GM12878 (cell line): ENCODE data around the gene KCNS1. TPM values are rescaled to one million over a fixed set of nuclear protein-coding genes. Genes with fewer than 3 reads are reported as not detected.

ENCODE experiments used
- ATAC-seq: fragments of 200-7000 bp; cut with Tn5 transposase; 3 replicates; pipeline ENCODE4 v1.9.1; 2020; ENCODE audit warnings: mild to moderate bottlenecking, moderate library complexity
- BruUV-seq: library from RNA; stranded (reverse); fragments of 400-500 nt; replicated peaks from 2 replicates; lab custom pipeline; 2021; lab: Mats Ljungman, UMichigan
- CTCF ChIA-PET: fragments of 300-600 bp; sonication (Branson Sonifier 250); formaldehyde crosslinking; extraction: SDS; loops from one replicate; lab custom pipeline; 2021; ENCODE audit warnings: inconsistent platforms; lab: Yijun Ruan, JAX
- POLR2A ChIA-PET: fragments of 350-600 bp; formaldehyde crosslinking; extraction: SDS; loops from one replicate; lab custom pipeline; 2021; ENCODE audit warnings: inconsistent platforms; lab: Charles Lee
- RAD21 ChIA-PET: fragments of 300-600 bp; sonication (Branson Sonifier 250); formaldehyde crosslinking; loops from one replicate; lab custom pipeline; 2023; ENCODE audit warnings: antibody characterized with exemption; ENCODE audit not compliant: unreplicated experiment; lab: Charles Lee
- SMC1A ChIA-PET: fragments of 300-600 bp; sonication (Branson Sonifier 250); formaldehyde crosslinking; loops from one replicate; lab custom pipeline; 2023; ENCODE audit not compliant: unreplicated experiment, uncharacterized antibody; lab: Charles Lee
- DNase-seq: peaks from one replicate; pipeline ENCODE4 v3.0.0-alpha.2; 2011; ENCODE audit warnings: low read depth, low spot score
- FAIRE-seq: peaks from 3 replicates; lab custom pipeline; 2011; peaks lifted over from hg19 to GRCh38; lab: Jason Lieb, UNC
- H2AFZ ChIP-seq: 2 replicates; pipeline ENCODE4 v1.6.0; 2011; ENCODE audit warnings: low read depth, low read length, control low read depth; ENCODE audit not compliant: control insufficient read depth
- H3K27ac ChIP-seq: 2 replicates; pipeline ENCODE4 v1.5.1; 2011; ENCODE audit warnings: control low read depth; ENCODE audit not compliant: control insufficient read depth, insufficient read depth
- H3K27me3 ChIP-seq, 2 experiments: replicated peaks in 1 of 2; 2 replicates each; pipeline versions ENCODE4 v1.6.0 to v1.6.1; 2011; ENCODE audit warnings: low read length in 1 of 2; ENCODE audit not compliant: control insufficient read depth in 2 of 2, insufficient read depth in 2 of 2
- H3K36me3 ChIP-seq, 2 experiments: 2 replicates each; pipeline ENCODE4 v1.5.1; 2011; ENCODE audit warnings: low read length in 1 of 2; ENCODE audit not compliant: control insufficient read depth in 2 of 2, insufficient read depth in 2 of 2
- H3K4me1 ChIP-seq: 2 replicates; pipeline ENCODE4 v1.6.1; 2011; ENCODE audit warnings: mild to moderate bottlenecking, low read length, moderate library complexity, mixed read lengths; ENCODE audit not compliant: control insufficient read depth, insufficient read depth
- H3K4me2 ChIP-seq: 2 replicates; pipeline ENCODE4 v1.6.0; 2011; ENCODE audit warnings: control low read depth; ENCODE audit not compliant: control insufficient read depth, insufficient read depth
- H3K4me3 ChIP-seq: fragments of 200-600 bp; sonication (generic); 2 replicates; pipeline ENCODE4 v1.5.1; 2016
- H3K79me2 ChIP-seq: 2 replicates; pipeline ENCODE4 v1.6.0; 2011; ENCODE audit warnings: low read length; ENCODE audit not compliant: control insufficient read depth, insufficient read depth
- H3K9ac ChIP-seq: 2 replicates; pipeline ENCODE4 v1.8.0; 2011; ENCODE audit warnings: low read length, control low read depth, mixed read lengths; ENCODE audit not compliant: control insufficient read depth, insufficient read depth
- H3K9me3 ChIP-seq: replicated peaks from 3 replicates; pipeline ENCODE4 v1.5.1; 2011; ENCODE audit warnings: mild to moderate bottlenecking, low read length; ENCODE audit not compliant: control insufficient read depth, insufficient read depth
- H4K20me1 ChIP-seq: 2 replicates; pipeline ENCODE4 v1.6.0; 2011; ENCODE audit not compliant: control insufficient read depth, insufficient read depth
- CEBPB ChIP-seq, 2 experiments: fragments of 150-350 bp in 1 of 2; IDR thresholded peaks; 2 replicates each; pipeline ENCODE4 v1.6.1; 2012 to 2014; ENCODE audit warnings: low read depth in 2 of 2, low read length in 2 of 2, borderline replicate concordance in 1 of 2, inconsistent platforms in 1 of 2
- ESRRA ChIP-seq: IDR thresholded peaks from 2 replicates; pipeline ENCODE4 v1.6.1; 2012; ENCODE audit warnings: mild to moderate bottlenecking, low read length, improper control_type of control experiment
- IKZF1 ChIP-seq: fragments of 450-650 bp; conservative IDR thresholded peaks from 2 replicates; pipeline ENCODE4 v1.6.1; 2017; ENCODE audit warnings: antibody characterized with exemption, mild to moderate bottlenecking
- SRF ChIP-seq, 2 experiments: IDR thresholded peaks; 2 replicates each; pipeline ENCODE4 v1.6.1; 2011; ENCODE audit warnings: low read depth in 2 of 2, low read length in 2 of 2, mild to moderate bottlenecking in 1 of 2, moderate library complexity in 1 of 2
- WGBS: methylation state at CpG from one replicate; pipeline ENCODE4 v1.1.6; 2016; ENCODE audit warnings: low lambda C conversion rate; ENCODE audit not compliant: insufficient replicate concordance, insufficient coverage; ENCODE audit errors: missing lambda C conversion rate; 5-methylcytosine and 5-hydroxymethylcytosine counted together
- in situ Hi-C: fragments of 300-500 bp; cut with MboI; formaldehyde crosslinking; loops from 9 replicates; pipeline ENCODE4 v1.14.3; 2018; ENCODE audit warnings: mixed read lengths
- intact Hi-C: fragments of 100-400 bp; cut with micrococcal nuclease; formaldehyde crosslinking; loops from one replicate; pipeline ENCODE4 v1.14.2; 2022; ENCODE audit not compliant: unreplicated experiment
- polyA plus RNA-seq, 11 experiments: library from polyadenylated mRNA; depleted of rRNA in 4 of 11; unstranded in 6 of 11; stranded (reverse) in 5 of 11; fragments of >200 nt; fragmentation: Nextera tagmentation in 4 of 11; fragmentation: Illumina TruSeq in 1 of 11; extraction: Ambion mirVana in 4 of 11; extraction: Trizol in 1 of 11; gene quantifications; 1 replicate in 1 of 11; 2 replicates in 10 of 11; pipeline versions ENCODE4 v1.2.1 to v1.2.3, GENCODE V29; 2011 to 2016; ENCODE audit warnings: inconsistent platforms in 2 of 11, missing spikeins in 2 of 11, low read depth in 1 of 11
- total RNA-seq, 4 experiments: library from RNA; depleted of rRNA in 3 of 4; stranded (reverse); fragments of >200 nt in 3 of 4; fragmentation: Illumina TruSeq in 1 of 4; extraction: Trizol in 1 of 4; gene quantifications; 2 replicates each; pipeline versions ENCODE4 v1.2.1 to v1.2.3, GENCODE V29; 2013 to 2021

Gene KCNS1
- total and polyA plus RNA-seq, 10 of the 15 experiments (the other 5 are each of a cell fraction or from before 2014, with no cell fraction given): not detected

- no peak for TF ChIP-seq ESRRA
- 0 out of 2 replicates have a peak, but pooled peaks have one; percentile 2 for TF ChIP-seq IKZF1
- TF ChIP-seq CEBPB (IDR thresholded peaks at IDR 0.05; ENCODE audit: borderline replicate concordance in 1 of 2, low read depth in 2 of 2, low read length in 2 of 2): no peak
- TF ChIP-seq SRF (IDR thresholded peaks at IDR 0.05; ENCODE audit: low read depth in 2 of 2, low read length in 2 of 2): no peak
- Histone ChIP-seq H3K79me2 (peaks cover 29% of the 10 kb centered on the region), H3K4me1 (peaks cover 48% of the 10 kb centered on the region), H3K36me3 (peaks cover 6 to 17% of the 10 kb centered on the region in 2 experiments), H3K9ac (no peak overlapping the region), H3K4me2 (peak overlapping the region; percentile 11), H3K27ac (peak overlapping the region; percentile 39), H3K27me3 (no peaks in the 10 kb centered on the region), H4K20me1 (no peaks in the 10 kb centered on the region; the same call in 1 of the 2 replicates), H2AFZ (no peak overlapping the region), H3K9me3 (no peaks in the 10 kb centered on the region), H3K4me3 (no peak overlapping the region)
- FAIRE-seq: no peak
- BruUV-seq: no TSS peak
- DNase-seq: no peak
- ChIA-PET SMC1A (interaction anchor here (0.7 to 6.9 kb wide), 9 partner anchors 11 to 90 kb away, joined by 3 to 82 read pairs (median 4); no protein-coding TSS in a partner anchor), POLR2A (interaction anchor here (0.6 to 1.4 kb wide), 4 partner anchors 12 to 82 kb away, joined by 3 to 5 read pairs (median 3); no protein-coding TSS in a partner anchor), RAD21 (interaction anchor here (0.9 to 3.3 kb wide), 2 partner anchors 10 to 75 kb away, joined by 3 to 15 read pairs; no protein-coding TSS in a partner anchor), CTCF (interaction anchor here (0.6 to 8.5 kb wide), 7 partner anchors 10 to 360 kb away, joined by 3 to 91 read pairs (median 5); no protein-coding TSS in a partner anchor)
- intact Hi-C loops (loop anchor here (5.0 kb wide), 1 partner anchor 239 kb away; no protein-coding TSS in a partner anchor), in situ Hi-C loops (no loop called here)
- peak; percentile 9 for ATAC-seq
- WGBS: 51% methylated on average over 8 of the region's 8 CpGs
Measured at GRCh38 chr20:45053430-45054351, 47.2 kb downstream of the KCNS1 start.
